PFSK-1 (cell line): ENCODE measurements around the gene GMDS.

Source experiments
- FOXP2 ChIP-seq: optimal IDR thresholded peaks from 2 replicates; pipeline ENCODE3; 2011; ENCODE audit warnings: borderline replicate concordance, control low read depth, inconsistent platforms; ENCODE audit not compliant: insufficient read depth; ENCODE audit errors: extremely low read length, extremely low read depth
- POLR2AphosphoS5 ChIP-seq: IDR thresholded peaks from 2 replicates; pipeline ENCODE4 v1.6.1; 2012; ENCODE audit warnings: low read depth, mild to moderate bottlenecking, control low read depth, low read length, moderate library complexity
- SIN3A ChIP-seq: IDR thresholded peaks from 2 replicates; pipeline ENCODE4 v1.6.1; 2012; ENCODE audit warnings: mild to moderate bottlenecking, low read length, moderate library complexity, borderline replicate concordance; ENCODE audit not compliant: insufficient read depth
- TAF1 ChIP-seq: IDR thresholded peaks from 2 replicates; pipeline ENCODE4 v1.6.1; 2012; ENCODE audit warnings: low read length, control low read depth, borderline replicate concordance; ENCODE audit not compliant: insufficient read depth
- TF ChIP-seq, protein P1 (sequence below), 2 experiments: IDR thresholded peaks; 2 replicates each; pipeline versions ENCODE4 v1.6.1 to v1.8.0; 2011 to 2012; ENCODE audit warnings: low read depth in 2 of 2, low read length in 2 of 2, control low read depth in 1 of 2, inconsistent platforms in 1 of 2, mild to moderate bottlenecking in 1 of 2, moderate library complexity in 1 of 2; ENCODE audit not compliant: insufficient read depth in 1 of 2

Gene GMDS

DNA sequence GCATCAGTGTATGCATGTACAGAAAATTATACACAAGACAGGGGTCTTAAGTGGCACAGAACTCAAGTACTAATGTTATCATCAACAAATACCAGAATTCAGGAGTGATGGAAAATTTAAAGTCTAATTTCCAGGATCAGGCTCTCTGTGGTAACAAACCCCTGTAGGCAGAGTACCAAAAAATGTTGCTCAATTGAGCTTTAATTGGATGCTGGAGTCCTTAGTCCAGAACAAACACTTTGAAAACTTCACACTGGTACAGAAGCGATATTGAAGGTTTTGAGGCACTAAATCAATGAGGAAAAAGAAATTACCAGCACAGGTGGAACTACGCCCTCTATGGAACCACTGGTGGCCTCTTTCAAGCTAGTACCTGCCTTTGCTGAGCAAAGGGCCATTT lies 522.6 kb downstream of the GMDS start:
- TF ChIP-seq FOXP2 = no peak
- no peak for TF ChIP-seq TAF1
- TF ChIP-seq, protein P1, sequence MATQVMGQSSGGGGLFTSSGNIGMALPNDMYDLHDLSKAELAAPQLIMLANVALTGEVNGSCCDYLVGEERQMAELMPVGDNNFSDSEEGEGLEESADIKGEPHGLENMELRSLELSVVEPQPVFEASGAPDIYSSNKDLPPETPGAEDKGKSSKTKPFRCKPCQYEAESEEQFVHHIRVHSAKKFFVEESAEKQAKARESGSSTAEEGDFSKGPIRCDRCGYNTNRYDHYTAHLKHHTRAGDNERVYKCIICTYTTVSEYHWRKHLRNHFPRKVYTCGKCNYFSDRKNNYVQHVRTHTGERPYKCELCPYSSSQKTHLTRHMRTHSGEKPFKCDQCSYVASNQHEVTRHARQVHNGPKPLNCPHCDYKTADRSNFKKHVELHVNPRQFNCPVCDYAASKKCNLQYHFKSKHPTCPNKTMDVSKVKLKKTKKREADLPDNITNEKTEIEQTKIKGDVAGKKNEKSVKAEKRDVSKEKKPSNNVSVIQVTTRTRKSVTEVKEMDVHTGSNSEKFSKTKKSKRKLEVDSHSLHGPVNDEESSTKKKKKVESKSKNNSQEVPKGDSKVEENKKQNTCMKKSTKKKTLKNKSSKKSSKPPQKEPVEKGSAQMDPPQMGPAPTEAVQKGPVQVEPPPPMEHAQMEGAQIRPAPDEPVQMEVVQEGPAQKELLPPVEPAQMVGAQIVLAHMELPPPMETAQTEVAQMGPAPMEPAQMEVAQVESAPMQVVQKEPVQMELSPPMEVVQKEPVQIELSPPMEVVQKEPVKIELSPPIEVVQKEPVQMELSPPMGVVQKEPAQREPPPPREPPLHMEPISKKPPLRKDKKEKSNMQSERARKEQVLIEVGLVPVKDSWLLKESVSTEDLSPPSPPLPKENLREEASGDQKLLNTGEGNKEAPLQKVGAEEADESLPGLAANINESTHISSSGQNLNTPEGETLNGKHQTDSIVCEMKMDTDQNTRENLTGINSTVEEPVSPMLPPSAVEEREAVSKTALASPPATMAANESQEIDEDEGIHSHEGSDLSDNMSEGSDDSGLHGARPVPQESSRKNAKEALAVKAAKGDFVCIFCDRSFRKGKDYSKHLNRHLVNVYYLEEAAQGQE (IDR thresholded peaks at IDR 0.05; ENCODE audit: insufficient read depth in 1 of 2, low read depth in 2 of 2, low read length in 2 of 2) = no peak
- TF ChIP-seq SIN3A = no peak
- no peak for TF ChIP-seq POLR2AphosphoS5

DNA sequence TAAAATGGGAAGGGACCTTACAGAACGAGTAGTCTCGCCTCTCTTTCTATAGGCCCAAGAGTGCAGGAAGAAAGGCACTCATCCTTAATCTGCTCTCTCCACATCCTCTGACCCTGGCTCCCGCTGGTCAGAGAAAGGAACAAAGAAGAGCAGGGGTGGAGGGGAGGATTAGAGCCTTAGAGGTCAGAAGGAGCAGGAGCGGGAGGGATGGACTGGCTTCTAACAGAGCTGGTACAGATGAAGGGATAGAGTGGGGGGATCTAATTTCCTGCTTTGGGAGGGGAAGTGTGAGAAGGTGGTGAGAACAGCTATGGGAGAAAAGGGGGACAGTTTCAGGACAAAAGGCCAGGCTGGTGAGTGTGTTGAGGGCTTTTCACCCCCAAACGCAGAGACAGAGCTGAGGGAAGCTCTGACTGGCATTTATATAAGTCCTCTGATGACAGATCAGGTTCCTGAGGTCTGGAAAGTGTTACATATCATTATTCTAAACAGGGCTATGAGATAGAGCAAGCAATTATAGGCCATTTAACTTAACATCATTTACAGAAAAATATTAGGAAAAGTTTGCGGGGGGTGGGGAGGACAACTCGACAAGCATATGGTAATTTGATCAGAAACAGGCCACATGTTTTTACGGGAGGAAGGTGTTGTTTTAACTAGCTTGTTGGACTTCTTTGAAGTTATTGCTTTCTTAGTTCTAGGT lies 524.6 kb downstream of the GMDS start:
- no peak for TF ChIP-seq TAF1
- TF ChIP-seq FOXP2 = no peak
- TF ChIP-seq, protein P1 (IDR thresholded peaks at IDR 0.05; ENCODE audit: insufficient read depth in 1 of 2, low read depth in 2 of 2, low read length in 2 of 2) = no peak
- no peak for TF ChIP-seq POLR2AphosphoS5
- TF ChIP-seq SIN3A = no peak

DNA sequence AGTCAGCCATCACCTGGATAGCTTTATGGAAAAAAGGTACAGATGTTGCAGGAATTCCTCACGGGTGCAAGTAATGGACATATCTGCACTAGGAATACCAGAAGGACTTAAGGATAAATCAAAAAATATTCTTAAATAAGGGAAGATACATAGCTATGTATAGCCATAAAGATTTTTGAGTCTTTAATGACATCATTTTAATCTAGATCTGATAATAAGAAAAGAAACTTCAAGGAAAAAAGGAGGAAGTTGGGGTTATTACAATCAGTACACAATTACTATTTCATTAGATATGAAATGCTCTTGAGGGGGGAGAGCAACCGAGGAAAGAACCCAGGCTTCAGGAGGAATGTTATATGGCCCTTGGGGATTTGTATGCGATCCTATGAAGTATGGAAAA lies 525.5 kb downstream of the GMDS start:
- no peak for TF ChIP-seq SIN3A
- no peak for TF ChIP-seq FOXP2
- TF ChIP-seq POLR2AphosphoS5 = no peak
- TF ChIP-seq TAF1 = no peak
- TF ChIP-seq, protein P1 (IDR thresholded peaks at IDR 0.05; ENCODE audit: insufficient read depth in 1 of 2, low read depth in 2 of 2, low read length in 2 of 2) = no peak

DNA sequence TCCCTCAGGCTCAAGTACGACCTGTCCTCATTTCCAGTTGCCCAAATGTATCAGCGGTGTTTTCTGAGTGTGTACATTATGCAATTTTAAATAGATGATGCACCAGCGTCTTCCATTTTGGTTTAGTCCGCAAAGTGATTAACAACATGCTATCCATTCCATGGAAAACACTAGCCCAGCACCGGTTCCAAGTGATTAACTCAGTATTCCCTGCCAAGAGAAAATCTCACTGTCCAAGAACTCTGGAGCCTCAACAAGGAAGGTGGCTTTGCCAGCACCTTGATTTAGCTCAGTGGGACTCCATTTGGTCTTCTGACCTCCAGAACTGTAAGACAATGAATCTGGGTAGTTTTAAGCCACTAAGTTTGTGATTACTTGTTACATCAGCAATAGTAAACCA lies 528.5 kb downstream of the GMDS start:
- TF ChIP-seq SIN3A (no peak), POLR2AphosphoS5 (no peak), FOXP2 (no peak), TAF1 (no peak)
- TF ChIP-seq, protein P1 (IDR thresholded peaks at IDR 0.05; ENCODE audit: insufficient read depth in 1 of 2, low read depth in 2 of 2, low read length in 2 of 2) = no peak

DNA sequence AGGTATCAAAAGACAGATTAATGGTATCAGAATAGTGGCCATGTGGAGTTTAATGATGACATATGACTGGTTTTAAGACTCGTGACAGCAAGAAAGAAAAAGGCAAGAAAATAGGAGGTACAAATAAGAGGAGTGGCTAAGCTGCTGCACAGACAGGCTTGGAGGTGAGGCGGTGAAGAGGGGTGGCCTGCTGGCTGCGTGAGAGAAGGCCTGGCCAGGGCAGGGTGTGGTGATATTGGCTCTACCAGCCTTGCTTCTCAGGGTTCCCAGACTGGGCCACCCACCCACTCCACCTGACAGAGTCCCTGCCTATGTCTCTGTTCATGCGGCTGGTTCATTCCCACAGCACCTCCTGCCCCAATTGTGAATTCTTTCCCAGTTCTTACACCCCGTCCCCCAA lies 529.0 kb downstream of the GMDS start:
- TF ChIP-seq, protein P1 (IDR thresholded peaks at IDR 0.05; ENCODE audit: insufficient read depth in 1 of 2, low read depth in 2 of 2, low read length in 2 of 2) = no peak
- TF ChIP-seq TAF1 (no peak), POLR2AphosphoS5 (no peak)
